Stimulated activated naive CD8-positive, alpha-beta T cell treated with anti-CD3 and anti-CD28 coated beads, Interleukin-15, amount 100 ng/mL, for 72 hours (primary cell): ENCODE results near the gene IQCN.

ENCODE experiments used
- ATAC-seq: fragments of 150-1000 bp; cut with Tn5 transposase; 2 replicates; pipeline ENCODE4 v1.10.0; 2021; ENCODE audit warnings: mild to moderate bottlenecking, moderate library complexity
- DNase-seq, 2 donors: peaks; one replicate each; pipeline ENCODE4 v3.0.0; 2021 to 2022
- H3K27ac Mint-ChIP-seq, 2 donors: one replicate each; pipeline ENCODE4 v1.8.0; 2022; ENCODE audit warnings: mild to moderate bottlenecking in 2 of 2, mixed read lengths in 2 of 2, moderate library complexity in 2 of 2
- H3K27me3 Mint-ChIP-seq: one replicate; pipeline ENCODE4 v1.8.0; 2022; ENCODE audit warnings: mixed read lengths
- H3K4me1 Mint-ChIP-seq: one replicate; pipeline ENCODE4 v1.8.0; 2022; ENCODE audit warnings: mild to moderate bottlenecking, mixed read lengths
- H3K4me3 Mint-ChIP-seq, 2 donors: one replicate each; pipeline ENCODE4 v1.8.0; 2022; ENCODE audit warnings: mild to moderate bottlenecking in 2 of 2, mixed read lengths in 2 of 2, moderate library complexity in 1 of 2
- H3K9me3 Mint-ChIP-seq, 2 donors: one replicate each; pipeline ENCODE4 v1.8.0; 2022; ENCODE audit warnings: mixed read lengths in 2 of 2

Gene IQCN

DNA sequence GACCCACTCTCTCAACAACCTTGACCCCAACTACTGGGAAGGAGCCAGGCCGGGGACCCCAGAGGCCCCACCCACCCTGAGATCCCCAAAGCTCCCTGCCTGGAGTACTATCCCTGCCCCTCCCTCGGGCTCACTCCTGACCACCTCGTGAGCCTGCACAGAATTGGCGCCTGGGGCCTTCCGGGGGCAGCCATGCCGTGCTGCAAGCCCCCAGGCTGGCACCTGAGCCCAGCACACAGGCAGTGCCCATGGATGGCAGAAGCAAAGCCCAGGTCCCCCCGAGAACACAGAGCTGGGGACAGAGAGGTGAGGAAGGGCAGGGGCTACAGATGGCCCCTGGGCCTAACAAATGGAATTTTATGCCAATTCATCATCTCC, 34.7 kb upstream of the IQCN start:
- DNase-seq (no peak), ATAC-seq (no peak)
- no peak overlapping the region for H3K4me3 Mint-ChIP-seq
- no peaks in the 10 kb centered on the region for H3K27me3 Mint-ChIP-seq
- peaks cover 83% of the 10 kb centered on the region for H3K4me1 Mint-ChIP-seq
- H3K27ac Mint-ChIP-seq, result peak overlapping the region; percentile 80
- peaks cover 0 to 7% of the 10 kb centered on the region in 2 donors for H3K9me3 Mint-ChIP-seq

DNA sequence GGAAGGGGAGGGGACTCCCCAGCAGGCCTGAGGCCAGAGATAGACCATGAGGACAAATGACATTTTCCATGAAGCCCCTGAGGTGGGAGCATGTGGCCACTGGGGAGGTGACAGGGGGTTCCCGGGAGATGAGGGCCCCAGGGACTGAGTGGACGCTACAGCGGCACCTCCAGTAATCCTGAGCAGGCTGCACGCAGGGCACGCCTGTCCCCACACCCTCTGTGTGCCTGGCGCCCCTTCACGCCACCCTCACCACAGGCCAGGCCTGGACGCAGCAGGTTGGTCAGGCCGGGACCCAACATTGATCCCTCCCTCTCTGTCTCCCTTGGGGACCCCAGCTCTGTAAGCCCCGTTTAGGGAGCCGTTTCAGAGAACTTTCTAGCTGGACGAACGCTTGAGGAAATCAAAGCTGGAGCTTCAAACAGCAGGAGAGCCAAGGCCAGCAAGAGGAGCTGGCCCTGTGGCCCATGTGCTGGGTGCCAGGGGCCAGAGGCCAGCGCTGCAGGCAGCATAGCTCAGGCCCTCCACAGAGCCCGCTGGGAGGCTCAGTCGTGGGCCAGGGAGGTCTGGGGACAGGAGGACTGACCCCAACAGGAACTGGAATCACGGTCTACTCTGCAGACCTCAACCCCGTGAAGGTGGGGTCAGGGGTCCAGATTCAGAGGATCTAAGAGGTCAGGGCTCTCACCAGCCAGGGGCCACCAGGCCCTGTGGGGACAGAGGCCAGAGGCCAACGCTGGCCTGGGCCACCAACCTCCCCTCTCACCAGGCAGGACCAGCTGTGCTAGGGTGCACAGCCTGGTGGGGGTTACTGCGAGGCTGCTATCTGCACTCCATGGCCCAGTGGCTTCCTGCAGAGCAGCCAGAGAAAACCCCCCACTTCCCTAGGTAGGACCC, 34.0 kb upstream of the IQCN start:
- DNase-seq (no peak), ATAC-seq (no peak)
- Mint-ChIP-seq H3K4me3 (no peak overlapping the region), H3K4me1 (peaks cover 86% of the 10 kb centered on the region), H3K9me3 (peaks cover 0 to 7% of the 10 kb centered on the region in 2 donors), H3K27ac (peak overlapping the region in 1 of 2 donors; percentile 61), H3K27me3 (no peaks in the 10 kb centered on the region)

DNA sequence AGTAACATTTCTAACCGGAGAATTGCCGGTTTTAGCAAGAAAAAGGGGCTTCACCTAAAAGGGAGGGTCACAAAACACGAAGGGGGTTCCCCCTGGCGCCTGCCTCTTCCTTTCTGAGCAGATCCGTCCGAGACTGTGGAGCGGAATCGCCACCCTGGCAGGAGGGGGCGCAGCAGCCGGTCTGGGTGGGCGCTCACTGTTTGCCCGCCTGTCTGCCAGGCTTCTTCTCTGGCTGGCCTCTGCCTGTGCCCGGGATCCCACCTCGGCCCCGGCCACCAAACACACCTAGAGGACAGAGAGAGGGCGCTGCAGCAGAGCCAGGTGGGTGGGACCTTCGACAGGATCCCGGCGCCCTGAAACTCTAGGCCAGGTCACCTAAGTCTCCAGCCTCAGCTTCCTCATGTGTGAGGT, 33.0 kb upstream of the IQCN start:
- peaks cover 0 to 7% of the 10 kb centered on the region in 2 donors for H3K9me3 Mint-ChIP-seq
- peaks cover 81% of the 10 kb centered on the region for H3K4me1 Mint-ChIP-seq
- DNase-seq (peak in 1 of 2 donors; percentile 69), ATAC-seq (peak; percentile 14)
- H3K27me3 Mint-ChIP-seq, result no peaks in the 10 kb centered on the region
- peak overlapping the region; percentile 89 to 90 for H3K27ac Mint-ChIP-seq
- H3K4me3 Mint-ChIP-seq, result peak overlapping the region; percentile 85 to 92

DNA sequence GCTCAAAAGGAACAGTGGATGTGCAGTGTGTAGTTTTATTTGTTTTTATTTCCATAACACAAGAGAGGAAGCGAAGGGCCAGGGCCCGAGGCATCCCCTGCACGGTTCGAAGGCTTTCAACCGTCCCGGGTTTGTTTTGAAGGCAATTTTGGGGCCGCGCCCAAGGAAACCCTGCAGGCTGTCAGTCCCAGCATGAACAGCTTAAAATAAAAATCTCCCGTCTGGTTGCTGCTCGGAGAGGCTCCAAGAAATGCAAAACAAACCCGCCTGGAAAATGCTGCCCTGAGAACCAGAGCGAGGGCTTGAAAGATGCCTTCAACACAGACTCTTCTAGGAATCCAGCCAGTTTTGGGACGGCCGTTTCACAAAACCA, 32.6 kb upstream of the IQCN start:
- Mint-ChIP-seq H3K27me3 (no peaks in the 10 kb centered on the region), H3K27ac (peak overlapping the region; percentile 89 to 90), H3K4me3 (peak overlapping the region; percentile 85 to 92), H3K4me1 (peaks cover 80% of the 10 kb centered on the region), H3K9me3 (peaks cover 0 to 7% of the 10 kb centered on the region in 2 donors)
- no peak for DNase-seq
- ATAC-seq, result no peak

DNA sequence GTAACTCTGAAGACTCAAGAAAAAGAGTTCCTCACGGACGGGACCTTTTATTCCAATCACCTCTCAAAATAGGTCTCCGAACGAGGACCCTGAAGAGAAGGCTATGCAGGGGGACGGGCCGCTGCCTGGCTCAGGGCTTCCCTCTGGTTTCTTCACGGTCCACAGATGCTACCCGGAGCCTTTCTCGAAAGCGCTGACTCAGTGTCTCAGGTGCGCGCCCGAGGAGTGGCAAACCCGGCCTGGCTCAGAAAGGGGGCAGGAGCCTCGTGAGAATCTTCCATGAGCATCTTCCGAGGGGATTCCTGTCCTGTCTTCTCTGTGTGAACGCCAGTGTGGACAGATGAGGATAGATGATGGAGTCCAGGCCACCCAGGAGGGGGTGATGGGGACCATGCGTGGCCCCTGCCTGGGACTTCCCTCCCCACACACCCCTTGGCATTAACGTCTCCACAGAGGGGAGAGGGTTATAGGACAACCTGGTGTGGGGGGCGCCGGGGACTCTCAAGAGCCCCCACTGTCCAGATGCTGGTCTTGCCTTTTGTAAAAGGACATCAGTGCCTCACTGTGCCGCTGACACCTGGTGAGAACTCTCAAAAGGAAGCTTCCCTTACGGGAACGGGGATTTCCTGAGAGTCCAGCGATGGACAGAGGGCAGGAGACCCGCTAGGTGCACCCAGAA, 32.1 kb upstream of the IQCN start:
- H3K4me3 Mint-ChIP-seq, result peak overlapping the region; percentile 85 to 92
- H3K27me3 Mint-ChIP-seq, result no peaks in the 10 kb centered on the region
- no peak for ATAC-seq
- peak overlapping the region; percentile 83 to 87 for H3K27ac Mint-ChIP-seq
- peaks cover 80% of the 10 kb centered on the region for H3K4me1 Mint-ChIP-seq
- DNase-seq, result no peak
- H3K9me3 Mint-ChIP-seq, result peaks cover 0 to 7% of the 10 kb centered on the region in 2 donors

DNA sequence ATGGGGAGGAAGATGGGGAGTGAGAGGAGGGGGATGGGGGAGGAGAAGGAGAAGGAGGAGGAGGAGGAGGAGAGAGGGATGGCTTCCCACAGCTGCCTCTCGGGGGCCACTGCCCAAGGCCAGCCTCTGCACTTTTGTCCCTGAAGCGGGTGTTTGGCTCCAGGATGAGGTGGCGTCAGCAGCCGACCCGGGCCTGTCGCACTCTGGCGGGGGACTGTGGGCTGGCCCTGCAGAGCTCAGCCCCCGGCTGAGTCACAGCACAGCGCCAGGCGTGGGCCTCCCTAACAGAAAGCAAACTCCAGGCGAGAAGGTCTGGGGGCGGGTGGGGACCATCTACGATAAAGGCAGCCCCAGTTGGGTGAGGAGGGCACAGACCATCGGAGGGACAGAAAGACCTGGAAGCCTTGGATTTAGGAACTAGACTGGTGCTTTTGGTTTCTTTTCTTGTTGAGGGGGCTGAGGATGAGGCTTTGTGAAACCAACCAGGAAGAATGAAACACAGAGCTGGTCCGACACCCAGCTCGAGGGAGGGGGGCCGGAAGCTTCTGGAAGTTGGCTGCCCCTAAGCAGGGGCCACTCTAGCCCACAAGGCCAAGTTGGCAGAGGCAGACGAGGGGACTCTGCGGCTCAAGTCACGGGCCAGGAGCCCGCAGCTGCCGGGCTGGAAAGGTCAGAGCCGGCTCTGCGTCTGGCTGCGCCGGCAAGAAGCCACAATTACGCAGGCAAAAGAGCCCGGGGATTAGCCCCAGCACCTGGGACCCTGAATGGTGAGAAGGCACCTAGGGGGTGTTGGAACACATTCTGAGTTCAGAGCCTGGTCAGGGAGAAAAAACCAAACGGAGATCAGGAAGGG, 30.4 kb upstream of the IQCN start:
- DNase-seq, result peak; percentile 86 to 91
- peak overlapping the region; percentile 85 to 92 for H3K4me3 Mint-ChIP-seq
- ATAC-seq, result peak; percentile 84
- H3K27ac Mint-ChIP-seq, result peak overlapping the region; percentile 92 to 96
- H3K9me3 Mint-ChIP-seq, result peaks cover 0 to 7% of the 10 kb centered on the region in 2 donors
- peaks cover 64% of the 10 kb centered on the region for H3K4me1 Mint-ChIP-seq
- H3K27me3 Mint-ChIP-seq, result no peaks in the 10 kb centered on the region

DNA sequence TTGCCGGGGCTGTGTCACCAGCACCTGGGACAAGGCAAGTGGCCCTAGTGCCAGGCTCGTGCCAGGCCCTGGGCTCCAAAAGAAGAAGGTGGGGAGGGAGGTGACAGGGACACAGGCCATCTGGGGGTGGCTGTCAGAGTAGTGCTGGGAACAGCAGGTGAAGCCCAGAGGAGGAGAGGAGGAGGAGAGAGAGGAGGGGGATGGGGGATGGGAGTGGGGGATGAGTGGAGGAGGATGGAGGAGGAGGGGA, 29.9 kb upstream of the IQCN start:
- ATAC-seq (no peak), DNase-seq (no peak)
- H3K4me3 Mint-ChIP-seq, result peak overlapping the region; percentile 85 to 92
- H3K4me1 Mint-ChIP-seq, result peaks cover 65% of the 10 kb centered on the region
- peak overlapping the region; percentile 92 to 96 for H3K27ac Mint-ChIP-seq
- H3K27me3 Mint-ChIP-seq, result no peaks in the 10 kb centered on the region
- peaks cover 0 to 7% of the 10 kb centered on the region in 2 donors for H3K9me3 Mint-ChIP-seq

DNA sequence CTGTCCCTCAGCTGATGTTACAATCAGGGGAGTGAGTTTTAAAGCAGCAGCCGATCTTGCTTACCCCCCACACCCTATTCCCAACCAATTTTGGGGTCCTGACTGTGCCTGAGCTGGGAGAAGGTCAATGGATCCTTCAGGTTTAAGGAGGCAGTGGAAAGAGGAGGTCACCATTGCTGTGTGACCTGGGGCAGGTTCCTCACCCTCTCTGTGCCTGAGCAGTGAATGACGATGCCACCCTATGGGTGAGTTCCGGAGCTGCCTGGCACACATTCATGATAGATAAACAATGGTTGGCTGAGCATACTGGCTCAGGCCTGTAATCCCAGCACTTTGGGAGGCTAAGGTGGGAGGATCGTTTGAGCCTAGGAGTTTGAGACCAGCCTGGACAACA, 27.5 kb upstream of the IQCN start:
- DNase-seq (no peak), ATAC-seq (no peak)
- Mint-ChIP-seq H3K4me3 (peak overlapping the region; percentile 12 to 29), H3K9me3 (no peaks in the 10 kb centered on the region), H3K27me3 (no peaks in the 10 kb centered on the region), H3K27ac (peak overlapping the region; percentile 13 to 76), H3K4me1 (peaks cover 62% of the 10 kb centered on the region)

DNA sequence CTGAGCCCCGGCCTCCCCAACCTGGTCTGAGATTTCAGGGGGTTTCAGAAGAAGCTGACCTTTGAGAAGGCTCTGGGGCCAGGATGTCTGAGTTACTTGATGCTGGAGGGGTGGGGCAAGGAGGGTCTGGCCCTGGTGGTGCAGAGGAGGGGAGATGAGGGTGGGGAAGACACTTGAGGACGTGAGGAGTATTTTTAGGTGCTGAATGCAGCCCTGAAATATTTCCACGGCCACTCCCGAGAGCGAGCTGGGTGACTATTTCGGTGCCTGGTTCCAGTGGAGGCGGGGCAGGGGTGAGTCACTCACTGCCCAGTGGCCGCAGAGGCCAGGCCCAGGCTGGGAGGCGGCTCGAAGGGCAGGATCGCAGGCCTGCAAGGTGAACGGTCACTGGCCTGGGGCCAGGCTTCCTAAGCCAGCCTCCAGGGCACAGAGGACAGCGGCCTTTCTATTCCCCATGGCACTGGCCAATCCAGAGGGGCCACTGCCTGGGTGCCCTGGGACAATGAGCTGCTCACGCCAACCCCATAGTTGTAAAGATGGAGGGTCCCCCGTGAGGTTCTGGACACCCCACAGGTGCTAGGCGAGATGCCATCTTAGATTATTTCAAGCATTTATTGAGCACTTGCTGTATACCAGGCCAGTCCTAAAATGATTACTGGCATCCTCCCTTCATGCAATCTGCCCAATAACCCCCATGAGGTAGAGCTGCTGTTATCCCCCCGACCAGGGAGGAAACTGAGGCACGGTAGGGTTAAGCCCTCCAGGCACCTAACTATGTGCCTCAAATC, 26.9 kb upstream of the IQCN start:
- Mint-ChIP-seq H3K4me1 (peaks cover 62% of the 10 kb centered on the region), H3K27ac (no peak overlapping the region), H3K9me3 (peaks cover 0 to 4% of the 10 kb centered on the region in 2 donors), H3K4me3 (no peak overlapping the region), H3K27me3 (no peaks in the 10 kb centered on the region)
- ATAC-seq (no peak), DNase-seq (no peak)

DNA sequence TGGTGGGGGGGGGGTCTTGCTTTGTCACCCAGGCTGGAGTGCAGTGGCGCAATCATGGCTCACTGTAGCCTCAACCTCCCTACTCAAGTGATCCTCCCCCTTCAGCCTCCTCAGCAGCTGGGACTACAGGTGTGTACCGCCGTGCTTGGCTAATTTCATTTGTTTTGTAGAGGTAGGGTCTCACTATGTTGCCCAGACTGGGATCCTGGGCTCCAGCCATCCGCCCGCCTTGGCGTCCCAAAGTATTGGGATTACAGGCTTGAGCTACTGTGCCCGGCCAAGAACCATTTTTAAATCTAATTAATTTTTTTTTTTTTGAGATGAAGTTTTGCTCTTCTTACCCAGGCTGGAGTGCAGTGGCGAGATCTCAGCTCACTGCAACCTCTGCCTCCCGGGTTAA, 25.4 kb upstream of the IQCN start:
- Mint-ChIP-seq H3K4me1 (peaks cover 61% of the 10 kb centered on the region), H3K4me3 (no peak overlapping the region), H3K9me3 (peaks cover 0 to 17% of the 10 kb centered on the region in 2 donors), H3K27me3 (no peaks in the 10 kb centered on the region), H3K27ac (no peak overlapping the region)
- DNase-seq (no peak), ATAC-seq (no peak)

DNA sequence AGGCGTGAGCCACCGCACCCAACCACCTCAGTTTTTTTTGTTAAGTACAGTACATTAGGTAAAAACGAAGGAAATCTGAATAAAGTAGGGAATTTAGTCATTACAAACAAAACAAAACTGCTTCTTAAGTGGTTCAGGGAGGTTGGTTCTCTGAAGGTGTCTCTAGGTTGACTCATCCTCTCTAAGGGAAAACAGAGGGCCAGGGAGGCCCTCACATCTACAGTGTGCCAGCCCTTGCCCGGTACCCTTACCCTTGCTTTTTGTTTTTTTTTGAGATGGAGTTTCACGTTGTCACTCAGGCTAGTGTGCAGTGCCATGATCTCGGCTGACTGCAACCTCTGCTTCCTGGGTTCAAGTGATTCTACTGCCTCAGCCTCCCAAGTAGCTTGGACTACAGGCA, 24.3 kb upstream of the IQCN start:
- DNase-seq (no peak), ATAC-seq (peak; percentile 56)
- H3K4me3 Mint-ChIP-seq, result peak overlapping the region in 1 of 2 donors; percentile 6
- H3K27me3 Mint-ChIP-seq, result no peaks in the 10 kb centered on the region
- H3K9me3 Mint-ChIP-seq, result peaks cover 0 to 17% of the 10 kb centered on the region in 2 donors
- H3K4me1 Mint-ChIP-seq, result peaks cover 69% of the 10 kb centered on the region
- no peak overlapping the region for H3K27ac Mint-ChIP-seq

DNA sequence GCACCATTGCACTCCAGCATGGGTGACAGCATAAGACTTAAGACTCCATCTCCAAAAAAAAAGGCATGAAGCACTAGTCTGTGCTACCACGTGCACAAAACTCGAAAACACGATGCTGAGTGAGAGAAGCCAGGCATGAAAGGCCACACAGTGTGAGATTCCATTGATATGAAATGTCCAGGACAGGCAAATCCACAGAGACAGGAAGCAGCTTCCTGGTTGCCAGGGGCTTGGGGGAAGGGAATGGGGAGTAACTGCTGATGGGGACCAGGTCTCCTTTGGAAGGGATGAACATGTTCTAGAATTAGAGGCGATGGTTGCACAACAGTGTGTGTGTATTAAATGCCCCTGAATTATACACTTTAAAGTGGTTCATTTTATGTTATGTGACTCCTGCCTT, 23.1 kb upstream of the IQCN start:
- Mint-ChIP-seq H3K27ac (peak overlapping the region in 1 of 2 donors; percentile 48), H3K4me1 (peaks cover 72% of the 10 kb centered on the region)

DNA sequence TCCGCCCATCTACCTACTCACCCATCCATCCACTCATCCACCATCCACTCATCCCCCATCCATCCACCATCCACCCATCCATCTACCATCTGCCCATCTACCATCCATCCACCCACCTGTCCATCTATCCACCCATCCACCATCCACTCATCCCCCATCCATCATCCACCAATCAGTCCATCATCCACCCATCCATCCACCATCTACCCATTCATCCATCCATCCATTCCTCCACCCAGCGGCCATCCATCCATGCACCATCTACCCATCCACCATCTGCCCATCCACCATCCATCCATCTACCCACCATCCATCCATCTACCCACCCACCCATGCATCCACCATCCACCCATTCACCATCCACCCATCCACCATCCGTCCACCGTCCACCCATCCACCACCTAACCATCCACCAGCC, 20.8 kb upstream of the IQCN start:
- ATAC-seq, result no peak
- Mint-ChIP-seq H3K27me3 (no peaks in the 10 kb centered on the region), H3K4me3 (peak overlapping the region; percentile 14 to 88), H3K27ac (no peak overlapping the region), H3K4me1 (peaks cover 78% of the 10 kb centered on the region), H3K9me3 (peaks cover 5 to 17% of the 10 kb centered on the region in 2 donors)
- DNase-seq, result no peak

More for the DNA sequence above, 23.1 kb upstream of the IQCN start:
- Mint-ChIP-seq H3K27me3 (no peaks in the 10 kb centered on the region), H3K4me3 (no peak overlapping the region), H3K9me3 (peaks cover 0 to 17% of the 10 kb centered on the region in 2 donors)
- no peak for ATAC-seq
- DNase-seq, result no peak

DNA sequence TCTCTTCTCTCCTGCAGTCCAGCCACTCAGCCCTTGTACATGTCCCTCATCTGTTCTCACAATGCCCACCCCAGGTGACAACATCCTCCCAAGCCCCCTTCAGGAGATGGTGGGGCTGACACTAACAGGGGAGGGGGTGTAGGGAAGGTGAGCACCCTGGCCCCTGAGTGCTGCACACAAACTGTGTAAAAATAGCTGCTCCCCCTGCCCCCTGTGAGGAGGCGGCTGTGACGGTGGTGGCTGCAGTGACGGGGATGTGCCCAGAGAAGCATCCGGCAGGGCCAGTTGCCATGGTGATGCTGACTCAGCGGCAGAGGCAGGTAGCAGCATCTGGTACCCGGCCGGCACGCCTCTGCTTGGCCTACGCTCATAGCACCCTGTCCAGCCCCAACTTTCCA, 20.2 kb upstream of the IQCN start:
- H3K27me3 Mint-ChIP-seq, result no peaks in the 10 kb centered on the region
- ATAC-seq (peak; percentile 54), DNase-seq (peak; percentile 82 to 90)
- H3K9me3 Mint-ChIP-seq, result peaks cover 5 to 17% of the 10 kb centered on the region in 2 donors
- peaks cover 83% of the 10 kb centered on the region for H3K4me1 Mint-ChIP-seq
- H3K27ac Mint-ChIP-seq, result peak overlapping the region; percentile 94 to 96
- peak overlapping the region; percentile 88 to 89 for H3K4me3 Mint-ChIP-seq
